Chondrocyte (in vitro differentiated cells): ENCODE results near the gene DNAJB12. TPM values are rescaled to one million over a fixed set of nuclear protein-coding genes. Genes with fewer than 3 reads are reported as not detected.

Source experiments
- DNase-seq: peaks from one replicate; pipeline ENCODE4 v3.0.0; 2021; ENCODE audit warnings: mixed read lengths, low spot score
- H3K27ac Mint-ChIP-seq: one replicate; pipeline ENCODE4 v1.8.0; 2021; ENCODE audit warnings: mild to moderate bottlenecking, moderate library complexity, mixed read lengths; ENCODE audit not compliant: unreplicated experiment
- H3K27me3 Mint-ChIP-seq: 2 replicates; pipeline ENCODE4 v1.8.0; 2021; ENCODE audit warnings: low read depth, mixed read lengths
- H3K36me3 Mint-ChIP-seq: 2 replicates; pipeline ENCODE4 v1.8.0; 2021; ENCODE audit warnings: low read depth, mixed read lengths
- H3K4me1 Mint-ChIP-seq: 2 replicates; pipeline ENCODE4 v1.8.0; 2021; ENCODE audit warnings: low read depth, mild to moderate bottlenecking, mixed read lengths
- H3K4me3 Mint-ChIP-seq: one replicate; pipeline ENCODE4 v1.8.0; 2021; ENCODE audit warnings: mild to moderate bottlenecking, moderate library complexity, mixed read lengths; ENCODE audit not compliant: unreplicated experiment
- H3K9me3 Mint-ChIP-seq: 2 replicates; pipeline ENCODE4 v1.8.0; 2021; ENCODE audit warnings: low read depth, mixed read lengths
- total RNA-seq: library from RNA; stranded (reverse); gene quantifications from 3 replicates; pipeline ENCODE4 v1.2.1, GENCODE V29; 2021
- TF ChIP-seq, protein P1 (sequence below): fragments of 200-600 bp; sonication (generic); IDR thresholded peaks from 2 replicates; pipeline ENCODE4 v1.5.0; 2021; ENCODE audit warnings: antibody characterized with exemption, mild to moderate bottlenecking, moderate library complexity

Gene DNAJB12
- total RNA-seq, 1 donor from 2014 or later: 28.7 TPM

DNA sequence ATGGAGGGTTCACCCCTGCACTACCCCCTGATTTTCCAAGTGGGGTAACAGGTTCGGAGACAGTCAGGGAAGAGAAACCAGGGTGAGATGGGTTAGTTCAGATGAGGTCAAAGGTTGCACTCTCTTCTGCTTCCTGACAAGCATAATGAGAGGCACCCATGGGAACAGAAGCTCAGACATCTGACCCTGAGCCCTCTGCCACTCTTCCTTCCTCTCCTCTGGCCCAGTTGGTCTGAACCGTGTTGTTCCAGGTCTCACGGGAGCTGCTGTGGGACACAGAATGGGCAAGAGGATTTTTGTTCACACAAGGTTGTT, 38.4 kb downstream of the DNAJB12 start:
- Mint-ChIP-seq H3K4me1 (peaks cover 51% of the 10 kb centered on the region), H3K27me3 (no peaks in the 10 kb centered on the region), H3K27ac (peak overlapping the region; percentile 89), H3K4me3 (no peak overlapping the region), H3K9me3 (no peaks in the 10 kb centered on the region), H3K36me3 (no peaks in the 10 kb centered on the region)
- DNase-seq: no peak
- TF ChIP-seq, protein P1, sequence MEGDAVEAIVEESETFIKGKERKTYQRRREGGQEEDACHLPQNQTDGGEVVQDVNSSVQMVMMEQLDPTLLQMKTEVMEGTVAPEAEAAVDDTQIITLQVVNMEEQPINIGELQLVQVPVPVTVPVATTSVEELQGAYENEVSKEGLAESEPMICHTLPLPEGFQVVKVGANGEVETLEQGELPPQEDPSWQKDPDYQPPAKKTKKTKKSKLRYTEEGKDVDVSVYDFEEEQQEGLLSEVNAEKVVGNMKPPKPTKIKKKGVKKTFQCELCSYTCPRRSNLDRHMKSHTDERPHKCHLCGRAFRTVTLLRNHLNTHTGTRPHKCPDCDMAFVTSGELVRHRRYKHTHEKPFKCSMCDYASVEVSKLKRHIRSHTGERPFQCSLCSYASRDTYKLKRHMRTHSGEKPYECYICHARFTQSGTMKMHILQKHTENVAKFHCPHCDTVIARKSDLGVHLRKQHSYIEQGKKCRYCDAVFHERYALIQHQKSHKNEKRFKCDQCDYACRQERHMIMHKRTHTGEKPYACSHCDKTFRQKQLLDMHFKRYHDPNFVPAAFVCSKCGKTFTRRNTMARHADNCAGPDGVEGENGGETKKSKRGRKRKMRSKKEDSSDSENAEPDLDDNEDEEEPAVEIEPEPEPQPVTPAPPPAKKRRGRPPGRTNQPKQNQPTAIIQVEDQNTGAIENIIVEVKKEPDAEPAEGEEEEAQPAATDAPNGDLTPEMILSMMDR: no peak

DNA sequence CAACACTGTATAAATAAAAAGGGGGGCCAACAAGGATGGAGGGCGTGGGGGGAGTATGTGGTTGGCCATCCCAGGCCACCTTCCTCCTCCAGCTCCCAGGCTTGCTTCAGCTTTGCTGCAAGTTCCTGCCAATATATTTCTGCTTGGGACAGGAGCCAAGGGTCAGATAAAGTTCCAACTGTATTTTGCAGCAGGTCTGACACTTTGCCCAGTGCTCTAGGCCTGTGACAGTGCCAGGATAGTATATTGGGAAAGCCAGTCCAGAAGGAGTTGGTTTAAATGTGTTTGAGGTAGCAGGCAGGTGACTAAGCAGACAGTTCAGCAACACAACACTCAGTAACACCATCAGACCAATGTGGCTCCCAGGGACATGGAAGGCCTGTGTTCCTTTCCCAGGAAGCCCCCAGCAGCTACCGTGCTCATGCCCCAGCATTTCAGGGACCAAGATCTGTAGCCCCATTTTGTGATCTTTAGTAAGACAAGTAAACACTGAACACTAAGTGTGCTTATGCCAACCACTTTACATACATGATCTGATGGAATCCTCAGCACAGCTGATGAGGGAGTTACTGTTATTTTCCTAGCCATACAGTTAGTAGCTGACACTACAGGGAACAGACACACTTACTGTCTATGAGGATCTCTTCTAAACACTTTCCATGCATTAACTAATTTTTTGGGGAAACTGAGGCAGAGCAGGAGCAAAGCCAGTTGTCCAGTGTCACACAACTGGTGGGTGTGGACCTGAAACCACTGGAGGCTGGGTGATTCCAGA, 38.9 kb downstream of the DNAJB12 start:
- TF ChIP-seq, protein P1: no peak
- Mint-ChIP-seq H3K27me3 (no peaks in the 10 kb centered on the region), H3K36me3 (no peaks in the 10 kb centered on the region), H3K4me3 (no peak overlapping the region), H3K27ac (peak overlapping the region; percentile 89), H3K4me1 (peaks cover 47% of the 10 kb centered on the region), H3K9me3 (no peaks in the 10 kb centered on the region)
- no peak for DNase-seq

DNA sequence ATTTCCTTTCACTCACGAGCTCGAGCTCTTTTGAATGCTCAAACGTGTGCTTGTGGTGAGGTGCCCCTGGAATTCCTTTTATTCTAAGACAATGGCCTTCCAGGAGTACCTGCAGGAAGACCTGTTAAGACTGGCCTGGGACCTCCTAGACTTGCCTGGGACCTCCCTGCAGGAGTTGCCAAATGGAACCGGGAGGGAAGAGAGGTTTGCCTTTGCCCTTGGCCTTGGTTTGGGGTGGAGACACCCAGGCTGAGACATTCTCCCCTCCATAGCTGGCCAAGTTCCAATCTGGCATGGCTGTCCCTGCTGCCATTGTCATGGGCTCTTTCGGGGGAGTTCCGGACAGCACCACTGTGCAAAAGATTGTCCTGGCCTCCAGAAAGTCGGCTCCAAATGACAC, 39.7 kb downstream of the DNAJB12 start:
- H3K4me3 Mint-ChIP-seq: no peak overlapping the region
- H3K27ac Mint-ChIP-seq: peak overlapping the region; percentile 89
- H3K9me3 Mint-ChIP-seq: no peaks in the 10 kb centered on the region
- peaks cover 47% of the 10 kb centered on the region for H3K4me1 Mint-ChIP-seq
- TF ChIP-seq, protein P1: no peak
- no peaks in the 10 kb centered on the region for H3K27me3 Mint-ChIP-seq
- no peaks in the 10 kb centered on the region for H3K36me3 Mint-ChIP-seq
- DNase-seq: no peak

DNA sequence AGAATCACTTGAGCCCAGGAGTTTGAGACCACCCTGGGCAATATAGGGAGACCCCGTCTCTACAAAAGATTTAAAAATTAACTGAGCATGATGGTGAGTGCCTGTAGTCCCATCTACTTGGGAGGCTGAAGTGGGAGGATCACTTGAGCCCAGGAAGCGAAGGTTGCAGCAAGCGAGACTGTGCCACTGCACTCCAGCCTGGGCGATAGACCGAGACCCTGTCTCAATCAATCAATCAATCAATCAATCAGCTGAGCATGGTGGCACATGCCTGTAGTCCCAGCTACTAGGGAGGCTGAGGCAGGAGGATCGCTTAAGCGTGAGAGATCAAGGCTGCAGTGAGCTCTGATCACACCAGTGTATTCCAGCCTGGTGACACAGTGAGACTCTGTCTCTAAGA, 40.5 kb downstream of the DNAJB12 start:
- Mint-ChIP-seq H3K36me3 (no peaks in the 10 kb centered on the region), H3K9me3 (no peaks in the 10 kb centered on the region), H3K4me3 (no peak overlapping the region)

DNA sequence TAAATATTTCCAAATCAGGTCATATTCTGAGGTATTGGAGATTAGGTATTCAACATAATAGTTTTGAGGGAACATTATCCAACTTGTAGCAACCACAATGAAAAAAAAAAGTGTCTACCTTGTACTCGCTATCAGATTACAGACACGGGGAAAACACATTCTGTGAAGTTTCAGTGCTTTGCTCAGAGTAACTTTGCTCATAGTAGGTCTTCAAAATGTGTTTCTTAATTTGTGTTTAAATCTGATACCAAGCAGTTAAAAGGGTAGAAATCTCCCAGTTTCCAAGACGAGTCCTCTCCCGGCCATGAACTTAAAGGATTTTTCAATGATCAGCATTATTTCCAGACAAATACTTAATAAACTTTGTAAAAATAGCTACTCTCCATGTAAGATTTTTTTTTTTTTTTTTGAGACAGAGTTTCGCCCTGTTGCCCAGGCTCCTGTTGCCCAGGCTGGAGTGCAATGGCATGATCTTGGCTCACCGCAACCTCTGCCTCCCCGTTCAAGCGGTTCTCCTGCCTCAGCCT, 41.8 kb downstream of the DNAJB12 start:
- Mint-ChIP-seq H3K4me3 (no peak overlapping the region), H3K4me1 (peaks cover 54% of the 10 kb centered on the region), H3K36me3 (no peaks in the 10 kb centered on the region), H3K27ac (no peak overlapping the region), H3K9me3 (no peaks in the 10 kb centered on the region), H3K27me3 (no peaks in the 10 kb centered on the region)
- no peak for DNase-seq
- TF ChIP-seq, protein P1: no peak

More for the DNA sequence above, 40.5 kb downstream of the DNAJB12 start:
- TF ChIP-seq, protein P1: no peak
- DNase-seq: no peak
- no peak overlapping the region for H3K27ac Mint-ChIP-seq
- H3K4me1 Mint-ChIP-seq: peaks cover 51% of the 10 kb centered on the region
- no peaks in the 10 kb centered on the region for H3K27me3 Mint-ChIP-seq
